ENCODE results near the gene PSMG4.

The PSMG4 gene

DNA sequence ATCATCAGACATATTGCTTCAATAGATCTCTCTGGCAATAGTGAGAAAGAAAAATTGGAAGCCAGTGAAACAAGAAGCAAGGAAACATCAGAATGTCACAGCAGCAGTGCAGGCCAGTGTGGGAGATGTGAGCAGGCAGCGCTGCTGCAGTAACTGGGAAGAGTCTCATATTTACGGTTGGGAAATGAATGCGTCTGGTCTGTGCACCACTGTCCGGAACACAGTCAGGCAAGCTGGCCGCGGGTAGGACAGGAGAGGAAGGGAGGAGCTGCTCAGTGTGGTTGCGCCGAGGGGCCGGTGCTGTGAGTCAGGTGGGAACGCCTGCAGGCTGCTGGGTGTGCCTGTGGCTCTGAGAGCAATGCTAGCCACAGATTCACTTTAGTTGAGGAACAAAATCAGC lies 6.4 kb upstream of the PSMG4 start:
- no peak for DNase-seq

DNA sequence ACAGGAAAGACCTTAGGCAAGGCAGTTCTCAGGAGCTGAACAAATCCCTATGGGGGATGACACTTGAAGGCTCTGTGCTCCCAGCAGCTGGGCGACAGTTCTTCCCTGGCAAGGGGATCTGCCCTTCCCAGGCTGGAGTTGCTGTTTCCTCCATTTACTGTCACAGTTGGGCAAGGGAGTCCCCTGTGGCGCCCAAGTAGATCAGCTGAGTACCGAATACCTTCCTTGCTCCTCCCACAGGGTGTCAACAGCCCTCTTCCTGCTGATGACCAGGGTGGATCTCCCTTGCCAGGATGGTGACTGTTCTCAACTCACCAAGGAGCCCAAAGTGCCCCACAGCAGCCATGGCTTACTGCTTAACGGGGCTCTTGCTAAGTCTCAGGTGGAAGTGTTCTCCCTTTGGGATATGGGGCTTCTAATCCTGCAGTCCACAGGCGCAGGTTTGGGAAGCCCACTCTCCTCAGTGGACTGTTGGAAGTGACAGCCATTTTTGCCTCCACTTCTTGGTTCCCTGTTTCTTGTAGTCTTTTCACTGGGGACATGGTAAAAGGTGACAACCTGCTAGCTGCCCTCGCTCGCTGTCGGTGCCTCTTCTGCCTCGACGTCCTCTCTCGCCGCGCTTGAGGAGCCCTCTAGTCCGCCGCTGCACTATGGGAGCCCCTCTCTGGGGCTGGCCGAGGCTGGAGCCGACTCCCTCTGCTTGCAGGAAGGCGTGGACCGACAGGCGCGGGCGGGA lies 5.7 kb upstream of the PSMG4 start:
- no peak for DNase-seq

DNA sequence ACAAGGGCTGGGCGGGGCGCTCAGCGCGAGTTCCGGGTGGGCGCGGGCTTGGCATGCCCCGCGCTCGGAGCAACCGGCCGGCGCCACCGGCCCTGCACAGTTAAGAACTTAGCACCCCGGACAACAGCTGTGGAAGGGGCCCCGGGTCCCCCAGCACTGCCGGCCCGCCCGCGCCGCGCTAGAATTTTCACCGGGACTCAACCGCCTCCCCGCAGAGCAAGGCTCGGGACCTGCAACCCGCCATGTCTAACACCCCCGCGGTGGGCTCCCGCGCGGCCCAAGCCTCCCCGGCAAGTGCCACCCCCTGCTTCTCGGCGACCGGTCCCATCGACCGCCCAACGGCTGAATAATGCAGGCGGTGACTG lies 5.2 kb upstream of the PSMG4 start:
- no peak for DNase-seq

DNA sequence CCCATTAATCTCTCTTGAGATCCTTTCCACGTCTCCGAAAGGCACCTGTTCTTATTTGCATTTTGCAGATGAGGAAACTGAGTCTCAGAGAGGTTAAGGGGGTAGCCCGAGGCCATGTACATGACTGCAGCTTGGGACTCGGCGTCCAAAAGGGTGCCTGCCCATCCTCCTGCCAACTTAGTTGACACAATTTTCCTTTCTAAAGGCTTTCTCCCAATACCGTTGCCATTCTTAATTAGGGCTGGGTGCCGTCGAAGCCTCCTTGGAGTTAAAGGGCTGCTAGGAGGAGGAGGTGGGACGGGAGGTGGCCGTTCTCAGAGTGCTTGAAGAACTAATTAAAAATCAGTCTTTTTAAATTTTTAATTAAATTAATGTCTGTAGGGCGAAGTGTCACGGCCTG lies 546 bp upstream of the PSMG4 start:
- no peak for DNase-seq

DNA sequence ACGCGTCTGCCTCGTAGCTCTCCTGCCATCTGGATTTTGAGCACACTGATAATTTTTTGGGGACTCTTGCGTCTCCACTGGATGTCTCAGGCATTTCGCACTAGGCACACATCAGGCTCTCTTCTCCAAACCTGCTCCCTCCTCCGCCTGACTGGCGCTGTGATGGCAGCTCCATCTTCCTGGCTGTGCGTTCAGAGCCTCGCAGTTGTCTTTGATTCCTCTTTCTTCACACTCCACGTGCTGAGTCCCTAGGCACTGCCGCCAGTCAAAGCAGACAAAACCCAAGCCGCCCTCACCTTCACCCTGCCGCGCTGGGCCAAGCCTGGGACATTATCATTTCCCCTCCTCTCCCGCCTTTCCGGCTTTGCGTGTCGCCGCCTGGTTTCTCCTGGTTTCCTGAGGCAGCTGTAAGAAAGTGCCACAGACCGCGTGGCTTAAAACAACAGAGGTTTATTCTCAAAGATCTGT lies 778 bp downstream of the PSMG4 start:
- DNase-seq: no peak

DNA sequence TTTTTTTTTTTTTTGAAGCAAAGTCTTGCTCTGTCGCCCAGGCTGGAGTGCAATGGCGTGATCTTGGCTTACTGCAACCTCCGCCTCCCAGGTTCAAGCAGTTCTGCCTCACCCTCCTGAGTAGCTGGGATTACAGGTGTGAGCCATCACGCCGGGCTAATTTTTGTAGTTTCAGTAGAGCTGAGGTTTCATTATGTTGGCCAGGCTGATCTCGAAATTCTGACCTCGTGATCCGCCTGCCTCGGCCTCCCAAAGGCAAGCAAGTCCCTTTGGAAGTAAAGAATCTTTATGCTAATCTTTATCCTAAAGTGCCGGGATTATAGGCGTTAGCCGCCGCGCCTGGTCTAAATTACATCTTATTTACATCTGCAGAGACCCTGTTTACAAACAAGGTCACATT lies 1.5 kb downstream of the PSMG4 start:
- DNase-seq: no peak

DNA sequence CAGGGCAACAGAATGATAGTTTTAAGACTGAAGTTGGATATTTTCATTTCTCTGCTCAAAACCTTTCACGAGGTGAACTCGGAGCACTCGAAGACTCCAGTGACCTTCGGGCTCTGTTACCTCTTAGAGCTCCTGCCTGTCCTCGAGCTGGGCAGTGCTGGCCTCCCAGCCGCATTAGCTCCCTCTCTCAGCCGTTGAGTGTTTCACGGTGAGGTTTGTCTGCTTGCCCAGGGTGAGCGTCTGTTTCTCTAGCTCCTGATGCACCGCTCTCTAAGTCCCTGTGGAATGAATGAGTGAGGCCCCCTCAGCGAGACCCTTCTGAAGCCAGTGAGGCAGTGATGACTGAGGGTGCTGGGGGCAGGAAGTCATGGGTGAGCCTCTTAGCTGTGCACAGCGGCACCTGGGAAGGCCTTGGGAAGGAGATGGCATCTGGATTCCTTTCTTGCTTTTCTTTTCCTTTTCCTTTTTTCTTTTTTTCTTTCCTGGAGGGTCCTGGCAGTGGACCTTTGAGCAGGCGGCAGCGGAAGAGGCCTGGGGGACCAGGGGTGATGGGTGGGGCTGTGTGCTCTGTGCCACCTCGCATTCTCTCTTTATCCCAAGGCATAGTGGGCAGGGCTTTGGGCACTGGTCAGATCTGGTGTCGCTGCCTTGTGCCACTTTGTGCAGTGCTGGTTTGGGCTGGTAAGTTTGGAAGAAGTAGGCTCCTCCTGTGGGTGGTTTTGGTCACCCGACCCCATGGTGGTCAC lies 2.2 kb downstream of the PSMG4 start:
- no peak for DNase-seq

DNA sequence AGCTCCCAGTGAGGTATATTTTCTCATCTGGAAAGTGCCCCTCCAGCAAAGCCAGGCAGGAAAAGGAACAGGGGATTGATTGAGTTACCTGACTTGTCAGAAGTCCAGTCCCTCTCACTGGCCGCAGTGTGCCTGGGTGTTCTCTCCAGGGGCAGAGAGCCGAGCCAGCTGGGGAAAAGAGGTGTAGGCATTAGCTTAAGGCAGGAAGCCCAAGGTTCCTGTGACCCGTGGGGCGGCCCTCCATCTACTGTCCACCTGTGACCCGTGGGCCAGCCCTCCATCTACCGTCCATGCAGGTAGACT lies 2.7 kb downstream of the PSMG4 start:
- no peak for DNase-seq

DNA sequence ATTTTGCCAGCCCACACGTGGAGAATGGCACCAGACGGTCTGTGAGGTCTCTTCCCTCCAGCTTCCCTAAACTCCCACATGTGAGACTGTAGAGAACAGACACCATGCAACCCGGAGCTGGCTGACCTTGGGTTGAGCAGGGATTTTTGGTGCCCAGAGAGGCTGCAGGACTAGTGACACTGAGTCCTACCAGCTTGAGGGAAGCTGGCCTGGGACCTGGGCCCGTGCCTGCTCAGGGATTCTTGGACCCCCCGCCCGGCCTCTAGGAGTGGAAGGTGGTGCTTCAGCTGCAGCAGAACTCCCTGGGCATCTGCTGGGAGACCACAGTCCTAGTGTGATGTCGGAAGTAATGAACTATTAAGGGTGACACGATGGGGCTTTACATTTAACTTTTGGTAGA lies 3.2 kb downstream of the PSMG4 start:
- DNase-seq: no peak

DNA sequence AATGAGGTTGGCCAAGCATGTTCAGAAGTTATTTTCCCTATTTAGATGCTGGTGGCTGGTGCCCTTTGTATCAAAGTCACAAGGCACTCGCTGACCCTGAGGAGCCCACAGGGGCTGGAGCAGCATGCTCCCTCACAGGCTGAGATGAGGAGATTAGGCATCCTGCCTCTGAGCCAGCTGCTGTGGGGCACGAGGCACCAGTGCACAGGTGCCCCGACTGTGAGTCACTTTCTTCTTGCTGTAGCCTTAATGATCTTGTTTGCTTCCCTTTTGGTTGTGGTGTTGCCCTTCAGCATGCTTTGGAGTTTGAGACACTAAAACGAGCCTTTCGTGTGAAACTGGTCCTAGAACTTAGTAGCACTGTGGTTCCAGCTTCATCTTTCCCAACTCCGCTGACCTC lies 4.3 kb downstream of the PSMG4 start:
- DNase-seq: no peak

DNA sequence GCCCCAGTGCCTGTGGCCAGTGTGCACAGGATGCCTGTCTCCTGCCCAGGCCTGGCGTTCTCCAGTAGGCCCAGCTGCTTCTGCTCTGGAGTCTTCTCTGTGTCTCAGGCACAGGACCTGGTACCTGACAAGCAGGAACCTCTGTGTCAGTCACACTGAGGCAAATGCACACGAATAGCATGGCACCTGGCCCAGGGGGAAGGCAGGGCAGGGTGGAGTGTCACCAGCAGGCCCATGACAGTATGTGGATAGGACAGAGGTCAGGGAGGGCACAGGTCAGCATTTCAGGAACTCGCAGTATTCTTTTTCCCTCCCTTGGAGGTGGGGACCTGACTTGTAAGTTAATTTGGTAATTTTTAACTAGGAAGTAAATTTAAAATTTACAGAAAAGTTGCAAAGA lies 5.6 kb downstream of the PSMG4 start:
- DNase-seq: no peak

DNA sequence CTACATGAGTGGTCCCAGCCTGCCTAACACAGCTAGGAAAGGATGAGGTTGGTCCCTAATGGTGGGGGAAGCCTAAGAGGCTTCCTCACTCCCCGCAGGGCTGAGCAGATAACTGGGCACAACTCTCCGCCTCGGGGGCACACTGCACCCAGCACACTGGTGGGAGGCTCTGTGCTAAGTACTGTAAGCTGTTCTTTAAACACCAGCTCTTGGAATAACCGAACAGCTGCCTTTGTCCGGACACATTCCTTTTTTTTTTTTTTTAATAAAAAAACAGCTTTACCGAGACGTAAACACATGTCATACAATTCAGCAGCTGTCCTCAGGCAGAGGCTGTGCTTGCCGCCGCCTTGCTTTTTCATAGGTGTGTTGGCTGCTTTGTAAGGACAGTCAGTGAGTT lies 6.9 kb downstream of the PSMG4 start:
- DNase-seq: no peak

DNA sequence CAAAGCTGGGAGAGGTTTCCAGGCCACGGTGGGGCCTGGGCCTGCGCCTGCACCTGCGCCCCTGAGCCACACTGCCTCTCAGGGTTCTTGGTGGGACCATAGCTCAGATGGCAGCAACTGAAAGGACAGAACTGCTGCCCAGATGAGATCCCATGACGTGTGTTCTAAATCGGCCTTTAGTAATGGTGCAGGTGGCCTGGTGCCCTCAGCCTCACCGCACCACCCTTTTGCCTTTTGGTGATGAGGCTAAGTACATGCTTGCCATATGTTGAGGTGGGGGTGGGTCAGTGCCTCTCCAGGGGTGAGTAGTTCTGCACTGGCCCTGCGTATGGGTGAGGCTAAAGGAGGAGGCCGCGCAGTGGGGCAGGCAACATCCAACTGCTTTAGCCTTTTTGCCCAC lies 7.4 kb downstream of the PSMG4 start:
- DNase-seq: no peak

DNA sequence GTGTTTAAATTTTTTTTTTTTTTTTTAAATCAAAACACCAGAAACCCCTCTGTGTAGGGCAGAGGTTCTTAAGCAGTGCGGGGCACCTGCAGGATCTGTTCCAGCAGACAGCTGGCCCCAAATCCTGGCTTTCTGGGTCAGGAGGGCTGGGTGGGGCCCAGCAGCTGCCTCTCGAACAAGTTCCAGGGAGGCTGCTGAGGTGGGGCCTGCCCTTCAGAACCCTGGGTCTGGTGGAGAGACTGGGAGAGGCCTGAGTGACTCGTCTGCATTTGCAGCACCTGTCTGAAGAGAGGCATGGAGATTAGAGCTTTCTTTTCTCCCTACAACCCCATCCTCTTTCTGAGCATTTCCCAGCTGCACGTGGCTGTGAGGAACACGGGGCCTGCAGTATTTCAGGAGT lies 8.4 kb downstream of the PSMG4 start:
- DNase-seq: no peak

DNA sequence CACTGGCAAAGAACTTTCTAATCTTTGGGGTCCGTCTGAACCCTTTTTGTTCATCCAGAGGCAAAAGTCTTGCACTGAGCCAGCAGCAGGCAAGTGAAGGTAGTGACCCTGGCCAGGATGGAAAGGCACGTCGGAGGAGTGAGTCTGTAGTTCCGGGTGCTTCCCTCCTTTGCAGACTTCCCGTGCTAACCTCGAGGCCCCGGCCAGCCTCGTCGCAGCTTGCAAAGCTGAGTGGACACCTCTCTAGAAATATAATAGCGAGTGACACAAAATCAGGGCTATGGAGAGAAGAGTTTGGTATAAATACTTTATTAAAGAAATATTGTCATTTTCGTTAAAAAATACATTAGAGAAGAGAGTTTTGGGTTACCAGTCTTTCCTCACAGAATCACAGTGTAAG lies 9.9 kb downstream of the PSMG4 start:
- DNase-seq: no peak

DNA sequence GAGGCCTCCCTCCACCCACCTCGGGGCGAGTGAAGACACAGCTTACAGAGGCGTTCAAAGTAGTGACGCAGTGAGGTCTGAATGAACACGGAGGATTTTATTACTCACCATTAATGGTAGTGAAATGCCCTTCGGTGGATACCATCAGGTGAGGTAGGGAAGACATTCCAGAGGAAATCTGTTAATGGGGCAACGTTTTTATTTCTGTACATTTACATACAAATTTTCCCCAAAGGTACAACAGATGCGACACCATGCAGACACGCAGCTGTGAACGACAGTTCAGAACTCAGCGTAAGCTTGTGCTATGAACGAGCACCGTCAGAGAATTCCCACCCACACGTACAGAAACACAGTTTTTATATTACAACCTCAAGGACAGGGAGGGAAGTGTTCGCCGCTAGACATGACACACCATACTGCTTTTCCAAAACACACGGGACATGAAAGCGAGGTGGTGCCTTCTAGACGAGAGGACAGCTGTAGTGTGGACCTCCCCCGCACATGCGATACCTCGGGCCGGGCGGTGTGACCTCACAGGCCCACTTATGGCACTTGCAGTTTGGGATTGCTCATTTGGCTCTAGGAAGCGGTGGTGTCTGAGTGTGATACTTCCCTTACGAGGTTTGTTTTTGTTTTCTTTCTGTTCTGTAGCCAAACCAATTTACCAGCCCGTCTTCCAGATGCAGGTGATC lies 10.7 kb downstream of the PSMG4 start:
- DNase-seq: no peak

DNA sequence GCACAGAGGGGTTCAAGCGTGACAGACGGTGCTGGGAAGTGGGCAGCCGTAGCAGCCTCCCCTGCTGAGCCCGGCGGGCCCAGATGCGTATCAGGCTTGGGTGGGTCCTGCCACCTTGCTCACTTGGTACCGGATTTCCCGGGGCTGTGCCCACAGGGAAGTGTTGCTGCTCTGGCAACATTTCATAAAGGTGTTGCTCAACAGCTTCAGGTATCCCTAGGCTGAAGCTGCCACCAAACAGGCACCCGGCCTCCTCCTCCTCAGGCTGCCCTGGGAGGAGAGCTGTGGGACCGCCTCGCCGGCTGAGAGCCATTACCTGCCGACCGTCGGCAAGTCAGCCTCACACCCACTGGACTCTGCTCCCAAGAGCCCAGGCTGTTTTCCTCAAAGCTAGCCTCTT lies 11.5 kb downstream of the PSMG4 start:
- no peak for DNase-seq

DNA sequence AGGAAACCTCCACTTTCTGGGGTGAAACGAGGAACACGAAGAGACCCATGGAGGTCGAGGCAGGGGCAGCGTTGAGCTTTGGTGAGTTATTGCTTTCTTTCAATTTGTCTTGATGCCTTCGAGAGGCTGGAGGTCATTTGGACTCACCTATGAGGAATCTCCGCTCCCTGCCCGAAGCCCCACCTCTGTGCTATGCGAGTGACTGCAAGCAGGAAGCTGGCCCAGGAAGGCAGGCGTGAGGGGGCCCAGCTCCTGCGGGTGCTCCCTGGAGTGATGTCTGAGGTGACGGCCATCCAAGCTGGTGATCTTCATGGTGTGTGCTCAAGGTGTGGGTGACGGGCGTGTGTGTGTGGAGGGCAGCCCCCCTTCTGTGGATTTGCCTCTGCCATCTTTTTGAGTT lies 13.0 kb downstream of the PSMG4 start:
- no peak for DNase-seq

DNA sequence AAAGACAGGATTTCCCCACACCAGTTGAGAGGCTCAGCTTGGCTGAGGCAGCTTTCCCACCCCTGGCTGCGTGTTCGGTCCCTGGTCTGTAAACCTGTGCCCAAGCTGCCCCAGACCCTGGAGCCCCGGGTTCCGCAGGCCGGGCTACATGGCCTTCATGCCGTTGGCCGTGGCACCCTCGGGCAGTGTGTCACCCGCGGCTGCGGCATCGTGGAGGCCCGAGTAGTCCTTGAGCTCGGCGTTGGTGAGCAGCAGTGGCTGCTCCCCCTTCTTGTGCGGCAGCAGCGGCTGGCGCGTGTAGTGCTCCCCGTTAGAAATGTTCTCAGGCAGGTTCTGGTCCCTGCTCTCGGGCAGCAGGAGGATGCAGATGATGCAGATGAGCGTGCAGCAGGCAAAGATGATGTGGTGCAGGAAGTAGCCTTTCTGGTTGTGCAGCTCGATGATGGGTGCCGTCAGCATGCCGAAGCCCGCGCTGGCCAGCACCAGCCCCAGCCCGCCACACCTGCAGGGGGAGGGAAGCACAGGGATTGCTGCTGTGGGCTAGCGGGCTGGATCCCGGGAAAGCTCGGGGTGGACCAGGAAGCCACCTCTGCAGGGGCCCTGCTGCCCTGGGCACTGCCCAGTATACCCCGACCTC lies 14.3 kb downstream of the PSMG4 start:
- DNase-seq: no peak

DNA sequence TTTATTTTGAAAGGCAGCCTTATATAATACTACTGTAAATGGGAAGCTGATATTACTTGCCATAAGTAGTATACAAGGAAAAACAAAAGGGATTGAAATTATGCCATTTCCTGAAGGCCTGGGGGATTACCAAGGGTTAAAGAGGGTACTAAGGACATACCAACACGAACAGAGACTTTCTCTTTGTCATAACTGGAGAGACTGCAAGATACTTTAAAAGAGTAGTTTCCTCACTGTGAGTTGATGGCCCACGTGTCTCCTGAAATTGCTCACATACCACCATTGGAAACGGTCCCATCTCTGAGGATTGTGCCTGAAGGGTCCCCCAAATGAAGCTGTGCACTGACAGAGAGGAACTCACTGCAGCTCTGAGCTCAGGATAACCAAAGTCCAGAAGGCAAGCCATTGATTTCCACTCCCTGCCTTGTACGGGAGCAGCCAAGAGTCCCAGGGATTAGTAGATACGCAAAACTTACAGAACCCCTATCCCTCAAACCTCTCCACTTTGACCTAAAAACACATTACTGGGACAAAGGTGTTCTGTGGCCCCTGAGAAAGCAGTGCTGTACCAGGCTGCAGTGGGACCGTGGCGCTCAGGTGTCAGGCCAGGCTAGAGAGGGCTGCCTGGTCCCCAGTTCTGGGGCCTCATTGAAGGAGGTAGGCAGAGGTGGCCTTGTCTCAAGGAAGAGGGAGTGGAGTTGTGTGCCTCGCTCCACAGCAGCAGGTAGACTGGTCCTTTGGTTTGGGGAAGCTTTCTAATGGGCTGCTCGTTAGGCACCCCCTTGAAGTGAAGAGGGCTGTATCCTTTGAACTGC lies 15.2 kb downstream of the PSMG4 start:
- no peak for DNase-seq

DNA sequence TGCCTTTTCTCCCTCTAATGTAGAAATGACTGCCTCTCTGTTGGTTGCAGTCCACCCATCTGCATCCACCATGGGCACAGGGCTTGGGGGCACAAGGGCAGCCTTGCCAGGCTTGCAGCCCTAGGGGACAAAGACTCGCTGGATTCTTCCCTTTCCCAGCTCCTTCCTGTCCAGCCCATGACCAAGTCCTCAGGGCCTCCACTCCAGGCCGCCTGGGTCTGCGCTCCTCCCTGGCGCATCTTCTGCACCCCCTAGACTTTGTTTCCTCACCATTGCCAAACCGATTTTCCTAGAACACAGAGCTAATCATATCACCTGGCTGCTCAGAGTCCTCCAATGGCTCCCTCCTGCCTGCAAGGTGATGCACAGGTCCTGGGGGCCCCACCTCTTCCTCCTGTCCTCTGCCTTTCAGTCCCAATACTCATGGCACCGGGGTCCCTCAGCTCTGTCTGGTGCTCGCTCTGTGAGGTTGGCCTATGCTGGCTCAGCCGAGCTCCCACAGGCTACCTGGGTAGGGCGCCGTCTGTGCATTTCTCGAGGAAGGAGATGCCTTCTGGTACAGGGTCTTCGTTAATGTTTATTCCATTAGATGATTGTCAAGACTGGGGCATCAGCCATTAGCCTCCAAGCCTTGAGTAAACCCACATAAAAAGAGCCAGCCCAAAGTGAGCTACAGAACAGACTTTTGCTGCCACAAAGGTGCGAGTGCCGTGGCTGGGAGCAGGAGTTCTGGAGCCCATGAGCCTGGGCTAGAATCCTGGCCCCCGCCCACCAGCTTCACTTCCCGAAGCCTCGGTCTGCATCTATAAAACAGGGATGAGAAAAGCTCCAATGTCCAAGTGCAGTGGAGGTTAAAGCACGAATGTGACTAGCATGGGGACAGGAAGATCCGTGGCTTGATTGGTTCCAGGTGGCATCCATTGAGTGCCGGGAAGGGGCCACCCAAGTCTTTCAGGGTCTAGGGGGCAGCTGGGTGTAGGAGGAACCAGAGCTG lies 17.7 kb downstream of the PSMG4 start:
- no peak for DNase-seq

DNA sequence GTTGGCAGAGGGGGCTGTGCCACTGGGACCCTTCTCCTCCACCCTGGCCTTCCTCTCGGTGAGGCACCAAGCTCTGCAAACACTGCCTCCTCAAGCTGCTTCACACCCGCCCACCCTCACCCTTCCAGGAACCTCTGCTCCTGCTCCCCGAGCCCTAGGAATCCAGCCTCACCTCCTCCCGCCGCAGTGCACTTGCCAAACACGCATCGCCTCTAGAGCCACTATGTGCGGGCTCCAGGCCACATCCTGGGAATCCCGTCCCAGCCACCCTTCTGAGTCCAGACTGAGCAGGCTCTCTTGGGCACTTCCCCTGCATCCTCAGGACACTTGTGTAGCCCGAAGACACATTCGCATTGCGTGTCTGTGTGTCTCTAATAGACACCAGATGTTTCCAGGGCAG lies 18.5 kb downstream of the PSMG4 start:
- no peak for DNase-seq

Measured in activated gamma-delta T cell (primary cell).